ENCODE data around the gene TUT7. TPM values are rescaled to one million over a fixed set of nuclear protein-coding genes. Genes with fewer than 3 reads are reported as not detected.

Gene TUT7
- polyA plus RNA-seq, 1 donor from 2014 or later: 21.0 TPM

GRCh38 chr9:86354818-86355309, 654 bp upstream of the TUT7 start:
- H3K4me3 ChIP-seq (ENCODE audit: low read length): peak overlapping the region; percentile 86
- no peaks in the 10 kb centered on the region for H3K9me2 ChIP-seq (ENCODE audit: insufficient read depth, low read length)
- peak overlapping the region; percentile 74 for H3K4me2 ChIP-seq (ENCODE audit: low read length)
- no peaks in the 10 kb centered on the region for H3F3A ChIP-seq (ENCODE audit: insufficient read depth, low read length, poor library complexity, severe bottlenecking)
- no peaks in the 10 kb centered on the region for H3K9me3 ChIP-seq (ENCODE audit: low read length)
- H3K36me3 ChIP-seq (ENCODE audit: insufficient read depth, low read length): no peaks in the 10 kb centered on the region
- H3K27me3 ChIP-seq (ENCODE audit: insufficient read depth, low read depth, low read length): no peaks in the 10 kb centered on the region
- no peaks in the 10 kb centered on the region for H4K20me1 ChIP-seq (ENCODE audit: insufficient read depth)
- no peak for TF ChIP-seq SMC3 (conservative IDR thresholded peaks at IDR 0.05; ENCODE audit: poor library complexity)
- TF ChIP-seq TAF1 (IDR thresholded peaks at IDR 0.05; ENCODE audit: low read depth): no peak
- no peak for TF ChIP-seq EP300 (conservative IDR thresholded peaks at IDR 0.05; ENCODE audit: poor library complexity, severe bottlenecking)
- no peak for TF ChIP-seq MXI1 (conservative IDR thresholded peaks at IDR 0.05; ENCODE audit: poor library complexity, severe bottlenecking)
- no peak for TF ChIP-seq EZH2 (IDR thresholded peaks at IDR 0.05; ENCODE audit: borderline replicate concordance, insufficient read depth, low read length, poor library complexity, severe bottlenecking)
- TF ChIP-seq REST (IDR thresholded peaks at IDR 0.05; ENCODE audit: borderline replicate concordance): no peak
- no peak for TF ChIP-seq POLR2AphosphoS5 (IDR thresholded peaks at IDR 0.05)
- no peak for TF ChIP-seq CTCF (IDR thresholded peaks at IDR 0.05; ENCODE audit: poor library complexity, severe bottlenecking)
- no peak for TF ChIP-seq RAD21 (conservative IDR thresholded peaks at IDR 0.05)
- H3K79me2 ChIP-seq (replicated peaks; ENCODE audit: insufficient read depth, low read length): peaks cover 28% of the 10 kb centered on the region
- H3K27ac ChIP-seq (ENCODE audit: low read length): peak overlapping the region; percentile 67
- H2AFZ ChIP-seq (ENCODE audit: low read depth, low read length): peak overlapping the region; percentile 67
- peak overlapping the region; percentile 84 for H3K9ac ChIP-seq (ENCODE audit: low read length)

DNA sequence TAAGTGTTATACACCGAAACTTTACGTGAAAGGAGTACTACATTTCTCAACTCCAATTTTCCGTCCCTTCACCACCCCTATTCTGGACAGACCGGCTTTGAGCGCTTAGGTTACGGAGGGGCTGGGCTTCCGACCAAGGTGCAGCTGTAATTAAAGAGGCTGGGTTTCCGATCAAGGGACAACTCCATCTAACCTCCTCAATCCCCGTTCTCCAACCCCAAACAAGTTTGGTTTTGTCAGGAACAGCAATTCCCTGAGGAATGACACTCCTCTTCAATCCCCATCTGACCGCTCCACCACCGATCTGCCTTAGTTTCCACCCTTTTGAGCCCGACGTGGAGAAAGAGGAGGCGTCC, 577 bp downstream of the TUT7 start:
- peaks cover 38% of the 10 kb centered on the region for H3K79me2 ChIP-seq (replicated peaks; ENCODE audit: insufficient read depth, low read length)
- peak overlapping the region; percentile 82 for H3K27ac ChIP-seq (ENCODE audit: low read length)
- peak overlapping the region; percentile 86 for H2AFZ ChIP-seq (ENCODE audit: low read depth, low read length)
- H3K27me3 ChIP-seq (ENCODE audit: insufficient read depth, low read depth, low read length): no peaks in the 10 kb centered on the region
- H3K9me2 ChIP-seq (ENCODE audit: insufficient read depth, low read length): no peaks in the 10 kb centered on the region
- H3K4me3 ChIP-seq (ENCODE audit: low read length): peak overlapping the region; percentile 86
- H3K9ac ChIP-seq (ENCODE audit: low read length): peak overlapping the region; percentile 84
- H3K36me3 ChIP-seq (ENCODE audit: insufficient read depth, low read length): no peaks in the 10 kb centered on the region
- no peaks in the 10 kb centered on the region for H3F3A ChIP-seq (ENCODE audit: insufficient read depth, low read length, poor library complexity, severe bottlenecking)
- no peaks in the 10 kb centered on the region for H3K9me3 ChIP-seq (ENCODE audit: low read length)
- H4K20me1 ChIP-seq (ENCODE audit: insufficient read depth): no peaks in the 10 kb centered on the region
- peak overlapping the region; percentile 89 for H3K4me2 ChIP-seq (ENCODE audit: low read length)
- TF ChIP-seq REST (IDR thresholded peaks at IDR 0.05; ENCODE audit: borderline replicate concordance): no peak
- no peak for TF ChIP-seq MXI1 (conservative IDR thresholded peaks at IDR 0.05; ENCODE audit: poor library complexity, severe bottlenecking)
- TF ChIP-seq TAF1 (IDR thresholded peaks at IDR 0.05; ENCODE audit: low read depth): no peak
- TF ChIP-seq SMC3 (conservative IDR thresholded peaks at IDR 0.05; ENCODE audit: poor library complexity): no peak
- no peak for TF ChIP-seq POLR2AphosphoS5 (IDR thresholded peaks at IDR 0.05)
- TF ChIP-seq CTCF (IDR thresholded peaks at IDR 0.05; ENCODE audit: poor library complexity, severe bottlenecking): no peak
